Caco-2 (cell line): ENCODE data around the gene NUDCD3. TPM values are rescaled to one million over a fixed set of nuclear protein-coding genes. Genes with fewer than 3 reads are reported as not detected.

ENCODE experiments used
- BruUV-seq: library from RNA; stranded (reverse); fragments of 400-500 nt; replicated peaks from 2 replicates; lab custom pipeline; 2021; lab: Mats Ljungman, UMichigan
- CTCF ChIA-PET: fragments of 300-600 bp; sonication (Branson Sonifier 250); formaldehyde crosslinking; loops from one replicate; lab custom pipeline; 2022; ENCODE audit warnings: antibody characterized with exemption; lab: Charles Lee
- POLR2A ChIA-PET: fragments of 300-600 bp; sonication (Branson Sonifier 250); formaldehyde crosslinking; loops from one replicate; lab custom pipeline; 2022; ENCODE audit warnings: antibody characterized with exemption; lab: Charles Lee
- DNase-seq, 2 experiments: peaks; one replicate each; pipeline versions ENCODE4 v3.0.0 to v3.0.0-alpha.2; 2020 to 2022
- H3K27me3 ChIP-seq: replicated peaks from 2 replicates; pipeline ENCODE4 v1.6.0; 2011; ENCODE audit warnings: low read length; ENCODE audit not compliant: control insufficient read depth, insufficient read depth
- H3K36me3 ChIP-seq: 2 replicates; pipeline ENCODE4 v1.5.1; 2011; ENCODE audit warnings: low read length; ENCODE audit not compliant: control insufficient read depth, insufficient read depth
- H3K4me1 ChIP-seq: fragments of 250-450 bp; sonication (Bioruptor Pico); 2 replicates; pipeline ENCODE4 v1.5.1; 2020; ENCODE audit warnings: mild to moderate bottlenecking
- H3K4me3 ChIP-seq: 2 replicates; pipeline ENCODE4 v1.5.1; 2011; ENCODE audit warnings: low read depth, mild to moderate bottlenecking, control low read depth, low read length
- H3K9me3 ChIP-seq: fragments of 250-450 bp; sonication (Bioruptor Pico); 2 replicates; pipeline ENCODE4 v1.5.1; 2020; ENCODE audit warnings: mild to moderate bottlenecking, moderate library complexity
- H3K27ac Mint-ChIP-seq: one replicate; pipeline ENCODE4 v1.8.0; 2022; ENCODE audit warnings: mixed read lengths; ENCODE audit not compliant: unreplicated experiment
- H3K27me3 Mint-ChIP-seq: one replicate; pipeline ENCODE4 v1.8.0; 2022; ENCODE audit warnings: mixed read lengths; ENCODE audit not compliant: insufficient read depth, unreplicated experiment
- H3K36me3 Mint-ChIP-seq: one replicate; pipeline ENCODE4 v1.8.0; 2022; ENCODE audit warnings: mild to moderate bottlenecking, mixed read lengths; ENCODE audit not compliant: insufficient read depth, unreplicated experiment
- H3K4me1 Mint-ChIP-seq: one replicate; pipeline ENCODE4 v1.8.0; 2022; ENCODE audit warnings: low read depth, mixed read lengths; ENCODE audit not compliant: unreplicated experiment
- H3K4me3 Mint-ChIP-seq: one replicate; pipeline ENCODE4 v1.8.0; 2022; ENCODE audit warnings: mild to moderate bottlenecking, moderate library complexity, mixed read lengths; ENCODE audit not compliant: unreplicated experiment
- H3K9me3 Mint-ChIP-seq: one replicate; pipeline ENCODE4 v1.8.0; 2022; ENCODE audit warnings: mixed read lengths; ENCODE audit not compliant: unreplicated experiment
- CTCF ChIP-seq, 2 experiments: fragments of 200-600 bp in 1 of 2; IDR thresholded peaks; 1 replicate in 1 of 2; 2 replicates in 1 of 2; pipeline versions ENCODE4 v1.5.1 to v1.8.0; 2011 to 2022; ENCODE audit warnings: antibody characterized with exemption in 1 of 2, control low read depth in 1 of 2, inconsistent platforms in 1 of 2, low read depth in 1 of 2, low read length in 1 of 2, mild to moderate bottlenecking in 1 of 2, moderate library complexity in 1 of 2; ENCODE audit not compliant: insufficient read depth in 1 of 2, severe bottlenecking in 1 of 2, unreplicated experiment in 1 of 2
- intact Hi-C: fragments of 100-400 bp; cut with micrococcal nuclease; formaldehyde crosslinking; loops from one replicate; pipeline ENCODE4 v1.10.0; 2022; ENCODE audit not compliant: unreplicated experiment
- total RNA-seq: library from RNA; stranded (reverse); gene quantifications from 2 replicates; pipeline ENCODE4 v1.2.3, GENCODE V29; 2022

Gene NUDCD3
- total RNA-seq, 1 experiment from 2014 or later = 116 TPM

DNA sequence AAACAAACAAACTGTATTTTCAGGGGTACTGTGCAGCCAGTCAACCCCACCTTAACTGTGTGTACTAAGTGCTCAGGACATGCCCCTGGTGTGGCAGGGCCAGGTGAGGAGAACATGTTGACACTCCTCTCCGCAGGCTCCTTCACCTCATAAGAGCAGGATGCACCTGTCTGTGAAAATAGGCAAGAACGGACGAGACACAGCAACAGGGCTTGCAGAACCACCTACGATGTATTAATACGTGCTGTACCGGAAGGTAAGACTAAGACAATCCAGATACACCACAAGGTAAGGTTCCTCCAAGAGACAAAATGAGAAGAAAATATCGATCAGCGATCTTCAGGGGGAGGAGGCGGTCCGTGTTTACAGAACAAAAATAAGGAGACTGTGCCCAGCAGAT is 99.3 kb downstream of the NUDCD3 start:
- no peaks in the 10 kb centered on the region for H3K4me1 ChIP-seq
- ChIA-PET POLR2A (no interaction called here), CTCF (no interaction called here)
- no TSS peak for BruUV-seq
- Mint-ChIP-seq H3K36me3 (peaks cover 31% of the 10 kb centered on the region), H3K27ac (no peak overlapping the region), H3K4me3 (no peak overlapping the region), H3K27me3 (no peaks in the 10 kb centered on the region), H3K9me3 (no peaks in the 10 kb centered on the region), H3K4me1 (no peaks in the 10 kb centered on the region)
- intact Hi-C loops = no loop called here
- no peak for DNase-seq
- TF ChIP-seq CTCF (IDR thresholded peaks at IDR 0.05; ENCODE audit: insufficient read depth in 1 of 2, low read depth in 1 of 2, low read length in 1 of 2, severe bottlenecking in 1 of 2, unreplicated experiment in 1 of 2) = no peak
- peaks cover 1% of the 10 kb centered on the region for H3K36me3 ChIP-seq
- no peak overlapping the region for H3K4me3 ChIP-seq
- H3K27me3 ChIP-seq = no peaks in the 10 kb centered on the region
- no peaks in the 10 kb centered on the region for H3K9me3 ChIP-seq

DNA sequence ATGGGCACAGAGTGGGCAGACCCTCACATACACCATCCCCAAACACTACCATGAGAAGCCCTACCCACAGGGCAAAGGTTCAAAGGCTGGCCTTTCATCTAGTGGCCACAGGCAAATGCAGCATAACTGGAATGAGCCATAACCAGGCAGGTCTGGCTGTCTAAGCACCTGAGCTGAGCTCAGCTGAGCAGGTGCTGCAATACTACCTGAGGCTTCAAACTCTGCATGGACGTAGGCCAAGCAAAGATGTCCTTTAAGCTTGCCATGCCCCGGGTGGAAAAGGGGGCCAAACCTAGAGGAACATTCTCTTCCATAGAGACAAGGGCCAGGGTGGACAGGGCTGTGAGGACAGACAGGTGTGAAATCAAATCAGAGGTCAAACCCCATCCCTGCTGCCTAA is 99.8 kb downstream of the NUDCD3 start:
- BruUV-seq = no TSS peak
- Mint-ChIP-seq H3K4me3 (no peak overlapping the region), H3K36me3 (peaks cover 31% of the 10 kb centered on the region), H3K27me3 (no peaks in the 10 kb centered on the region), H3K27ac (no peak overlapping the region), H3K9me3 (no peaks in the 10 kb centered on the region), H3K4me1 (no peaks in the 10 kb centered on the region)
- H3K4me1 ChIP-seq = no peaks in the 10 kb centered on the region
- ChIA-PET POLR2A (no interaction called here), CTCF (no interaction called here)
- TF ChIP-seq CTCF (IDR thresholded peaks at IDR 0.05; ENCODE audit: insufficient read depth in 1 of 2, low read depth in 1 of 2, low read length in 1 of 2, severe bottlenecking in 1 of 2, unreplicated experiment in 1 of 2) = no peak
- H3K27me3 ChIP-seq = no peaks in the 10 kb centered on the region
- H3K4me3 ChIP-seq = no peak overlapping the region
- peaks cover 1% of the 10 kb centered on the region for H3K36me3 ChIP-seq
- H3K9me3 ChIP-seq = no peaks in the 10 kb centered on the region
- no peak for DNase-seq
- intact Hi-C loops = no loop called here

DNA sequence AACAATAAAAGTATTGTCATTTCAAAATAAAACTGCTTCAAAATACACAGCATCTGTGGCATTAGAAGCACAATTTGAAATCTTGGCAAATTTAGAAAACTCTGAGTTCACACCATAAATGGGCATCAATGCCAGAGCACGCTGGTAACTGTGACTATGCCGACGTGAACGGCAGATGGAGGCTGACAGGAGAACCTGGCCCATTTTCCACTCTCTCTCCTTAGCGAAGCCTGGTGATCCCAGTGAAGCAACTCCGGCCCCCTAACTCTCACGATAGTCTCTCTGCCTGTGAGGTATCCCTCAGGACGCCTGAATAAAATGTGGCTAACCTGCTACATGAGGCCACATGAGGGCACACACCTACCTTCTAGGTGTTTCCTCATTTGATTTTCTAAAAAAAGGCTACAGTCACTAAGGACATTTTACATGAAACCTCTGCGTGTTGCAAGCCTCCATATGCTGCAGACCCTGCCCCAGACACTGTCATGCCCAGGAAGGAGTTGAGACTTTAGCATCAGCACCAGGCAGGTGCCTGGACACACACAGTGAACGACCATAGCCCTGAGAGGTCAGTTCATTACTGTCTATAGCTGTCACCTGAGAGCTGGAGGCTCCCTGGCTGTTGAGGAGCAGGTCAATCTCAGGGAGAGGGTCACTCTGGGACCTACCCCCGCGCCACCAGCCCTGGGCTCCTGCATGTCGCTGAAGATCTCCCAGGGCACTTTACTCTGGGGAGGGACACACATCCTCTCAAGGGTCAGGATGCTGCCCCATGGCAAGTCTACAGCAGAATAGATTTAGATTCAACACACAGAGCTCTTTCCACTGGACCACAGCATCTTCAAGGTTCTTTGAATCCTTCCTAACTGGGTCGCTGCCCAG is 102.1 kb downstream of the NUDCD3 start:
- no TSS peak for BruUV-seq
- no peak for TF ChIP-seq CTCF (IDR thresholded peaks at IDR 0.05; ENCODE audit: insufficient read depth in 1 of 2, low read depth in 1 of 2, low read length in 1 of 2, severe bottlenecking in 1 of 2, unreplicated experiment in 1 of 2)
- Mint-ChIP-seq H3K4me3 (no peak overlapping the region), H3K27me3 (no peaks in the 10 kb centered on the region), H3K27ac (no peak overlapping the region), H3K36me3 (peaks cover 38% of the 10 kb centered on the region), H3K4me1 (no peaks in the 10 kb centered on the region), H3K9me3 (no peaks in the 10 kb centered on the region)
- Histone ChIP-seq H3K36me3 (peaks cover 1% of the 10 kb centered on the region), H3K27me3 (no peaks in the 10 kb centered on the region), H3K4me1 (no peaks in the 10 kb centered on the region), H3K9me3 (no peaks in the 10 kb centered on the region), H3K4me3 (no peak overlapping the region)
- no peak for DNase-seq
- ChIA-PET POLR2A (no interaction called here), CTCF (no interaction called here)
- intact Hi-C loops = no loop called here
